Activated CD4-positive, alpha-beta T cell treated with anti-CD3 and anti-CD28 coated beads, Interleukin-2, amount 10 ng/mL, durations not matched to agents 7 days and 5 days (primary cell): Measurements from ENCODE around the gene PIM2. TPM values are rescaled to one million over a fixed set of nuclear protein-coding genes. Genes with fewer than 3 reads are reported as not detected.

ENCODE experiments used
- CTCF ChIA-PET: fragments of 350-600 bp; sonication (Branson Sonifier 250); formaldehyde crosslinking; loops from one replicate; lab custom pipeline; 2021; ENCODE audit warnings: antibody characterized with exemption; lab: Charles Lee
- POLR2A ChIA-PET: fragments of 350-600 bp; sonication (Branson Sonifier 250); formaldehyde crosslinking; loops from one replicate; lab custom pipeline; 2021; ENCODE audit warnings: antibody characterized with exemption; lab: Charles Lee
- DNase-seq: peaks from one replicate; pipeline ENCODE4 v3.0.0-alpha.2; 2020
- H3K27ac Mint-ChIP-seq: one replicate; pipeline ENCODE4 v1.8.0; 2021; ENCODE audit warnings: mild to moderate bottlenecking, moderate library complexity, mixed read lengths
- H3K27me3 Mint-ChIP-seq: one replicate; pipeline ENCODE4 v1.8.0; 2021; ENCODE audit warnings: mixed read lengths
- H3K36me3 Mint-ChIP-seq: one replicate; pipeline ENCODE4 v1.8.0; 2021; ENCODE audit warnings: low read depth, mixed read lengths
- H3K4me1 Mint-ChIP-seq: one replicate; pipeline ENCODE4 v1.8.0; 2021; ENCODE audit warnings: mixed read lengths
- H3K4me3 Mint-ChIP-seq: one replicate; pipeline ENCODE4 v1.8.0; 2021; ENCODE audit warnings: mild to moderate bottlenecking, moderate library complexity, mixed read lengths
- H3K9me3 Mint-ChIP-seq: one replicate; pipeline ENCODE4 v1.8.0; 2021; ENCODE audit warnings: mixed read lengths
- total RNA-seq, 2 experiments: library from RNA; stranded (reverse); gene quantifications; one replicate each; pipeline ENCODE4 v1.2.3, GENCODE V29; 2021

Gene PIM2
- total RNA-seq, 2 experiments from 2014 or later: 152 to 154 TPM

GRCh38 chrX:48913605-48914366 lies 5.0 kb downstream of the PIM2 start:
- no peak for DNase-seq
- POLR2A ChIA-PET: no interaction called here
- H3K4me1 Mint-ChIP-seq: peaks cover 52% of the 10 kb centered on the region
- H3K36me3 Mint-ChIP-seq: peaks cover 57% of the 10 kb centered on the region
- peak overlapping the region; percentile 99 for H3K4me3 Mint-ChIP-seq
- no peaks in the 10 kb centered on the region for H3K9me3 Mint-ChIP-seq
- no peaks in the 10 kb centered on the region for H3K27me3 Mint-ChIP-seq
- peak overlapping the region; percentile 73 for H3K27ac Mint-ChIP-seq
- CTCF ChIA-PET: no interaction called here

GRCh38 chrX:48911412-48912182 lies 7.2 kb downstream of the PIM2 start, which contains the start of gene SLC35A2:
TSS of gene SLC35A2 (minus strand) at chrX:48911646. CDS start at chrX:48911636, 10 bp downstream.
- Mint-ChIP-seq H3K27ac (peak within 1 kb of the TSS; percentile 91), H3K4me3 (peak within 1 kb of the TSS; percentile 82), H3K27me3 (no peaks in the 10 kb centered on the region), H3K4me1 (peaks cover 50% of the 10 kb centered on the region), H3K36me3 (peaks cover 39% of the 10 kb centered on the region), H3K9me3 (no peaks in the 10 kb centered on the region)
- peak; percentile 90 for DNase-seq
- CTCF ChIA-PET: interaction anchor here (0.6 to 1.1 kb wide), 2 partner anchors 29 to 221 kb away, joined by 3 read pairs; no protein-coding TSS in a partner anchor
- POLR2A ChIA-PET: interaction anchor here (0.6 to 2.3 kb wide), 8 partner anchors 14 to 255 kb away, joined by 3 to 6 read pairs (median 4); partner anchors contain the start of genes PQBP1 and TIMM17B

- Mint-ChIP-seq H3K9me3 (no peaks in the 10 kb centered on the region), H3K4me3 (peak overlapping the region; percentile 82), H3K36me3 (peaks cover 33% of the 10 kb centered on the region), H3K4me1 (peaks cover 50% of the 10 kb centered on the region), H3K27me3 (no peaks in the 10 kb centered on the region), H3K27ac (peak overlapping the region; percentile 91)
- POLR2A ChIA-PET: interaction anchor here (1.1 to 2.3 kb wide), 3 partner anchors 13 to 26 kb away, joined by 5 to 6 read pairs (median 6); partner anchors contain the start of genes PQBP1 and TIMM17B
- CTCF ChIA-PET: no interaction called here
- DNase-seq: no peak
Measured at GRCh38 chrX:48910926-48911411, 7.9 kb downstream of the PIM2 start.

- ChIA-PET POLR2A (no interaction called here), CTCF (no interaction called here)
- no peak overlapping the region for H3K27ac Mint-ChIP-seq
- H3K36me3 Mint-ChIP-seq: peaks cover 23% of the 10 kb centered on the region
- no peaks in the 10 kb centered on the region for H3K9me3 Mint-ChIP-seq
- peaks cover 43% of the 10 kb centered on the region for H3K4me1 Mint-ChIP-seq
- no peak overlapping the region for H3K4me3 Mint-ChIP-seq
- no peak for DNase-seq
- H3K27me3 Mint-ChIP-seq: no peaks in the 10 kb centered on the region
Measured at GRCh38 chrX:48909703-48910294, 9.0 kb downstream of the PIM2 start.

GRCh38 chrX:48908600-48908999 lies 10.2 kb downstream of the PIM2 start:
- Mint-ChIP-seq H3K27ac (no peak overlapping the region), H3K36me3 (peaks cover 16% of the 10 kb centered on the region), H3K27me3 (no peaks in the 10 kb centered on the region), H3K4me3 (no peak overlapping the region), H3K9me3 (no peaks in the 10 kb centered on the region), H3K4me1 (peaks cover 32% of the 10 kb centered on the region)
- ChIA-PET CTCF (no interaction called here), POLR2A (no interaction called here)
- no peak for DNase-seq

GRCh38 chrX:48905090-48905790 lies 13.6 kb downstream of the PIM2 start:
- Mint-ChIP-seq H3K27me3 (no peaks in the 10 kb centered on the region), H3K9me3 (no peaks in the 10 kb centered on the region), H3K4me1 (peaks cover 2% of the 10 kb centered on the region), H3K4me3 (no peak overlapping the region), H3K36me3 (peaks cover 13% of the 10 kb centered on the region), H3K27ac (no peak overlapping the region)
- CTCF ChIA-PET: interaction anchor here (1.0 kb wide), 1 partner anchor 41 kb away, joined by 3 read pairs; no protein-coding TSS in a partner anchor
- DNase-seq: no peak
- POLR2A ChIA-PET: no interaction called here

- CTCF ChIA-PET: interaction anchor here (1.1 kb wide), 1 partner anchor 12 kb away, joined by 4 read pairs; no protein-coding TSS in a partner anchor
- Mint-ChIP-seq H3K9me3 (no peaks in the 10 kb centered on the region), H3K4me1 (no peaks in the 10 kb centered on the region), H3K27ac (no peak overlapping the region), H3K36me3 (peaks cover 15% of the 10 kb centered on the region), H3K27me3 (no peaks in the 10 kb centered on the region), H3K4me3 (no peak overlapping the region)
- DNase-seq: no peak
- POLR2A ChIA-PET: no interaction called here
Measured at GRCh38 chrX:48904626-48905025, 14.2 kb downstream of the PIM2 start.

- no peaks in the 10 kb centered on the region for H3K27me3 Mint-ChIP-seq
- H3K36me3 Mint-ChIP-seq: peaks cover 18% of the 10 kb centered on the region
- H3K27ac Mint-ChIP-seq: no peak overlapping the region
- no peak overlapping the region for H3K4me3 Mint-ChIP-seq
- DNase-seq: no peak
- ChIA-PET POLR2A (no interaction called here), CTCF (interaction anchor here (1.1 kb wide), 1 partner anchor 12 kb away, joined by 4 read pairs; no protein-coding TSS in a partner anchor)
- H3K4me1 Mint-ChIP-seq: no peaks in the 10 kb centered on the region
- H3K9me3 Mint-ChIP-seq: no peaks in the 10 kb centered on the region
Measured at GRCh38 chrX:48904180-48904579, 14.6 kb downstream of the PIM2 start.

- Mint-ChIP-seq H3K4me1 (no peaks in the 10 kb centered on the region), H3K4me3 (no peak overlapping the region), H3K27ac (peak overlapping the region; percentile 5), H3K27me3 (no peaks in the 10 kb centered on the region), H3K9me3 (no peaks in the 10 kb centered on the region), H3K36me3 (peaks cover 18% of the 10 kb centered on the region)
- CTCF ChIA-PET: interaction anchor here (1.1 kb wide), 1 partner anchor 11 kb away, joined by 4 read pairs; no protein-coding TSS in a partner anchor
- POLR2A ChIA-PET: no interaction called here
- no peak for DNase-seq
Measured at GRCh38 chrX:48903290-48903689, 15.5 kb downstream of the PIM2 start.

GRCh38 chrX:48902776-48903175 lies 16.0 kb downstream of the PIM2 start:
- CTCF ChIA-PET: no interaction called here

GRCh38 chrX:48902135-48902534 lies 16.7 kb downstream of the PIM2 start:
- CTCF ChIA-PET: no interaction called here
- peak overlapping the region; percentile 62 for H3K27ac Mint-ChIP-seq

More at GRCh38 chrX:48902776-48903175, 16.0 kb downstream of the PIM2 start:
- no peak for DNase-seq
- Mint-ChIP-seq H3K27me3 (no peaks in the 10 kb centered on the region), H3K4me3 (no peak overlapping the region), H3K27ac (no peak overlapping the region), H3K36me3 (peaks cover 18% of the 10 kb centered on the region), H3K9me3 (no peaks in the 10 kb centered on the region), H3K4me1 (no peaks in the 10 kb centered on the region)
- POLR2A ChIA-PET: no interaction called here

GRCh38 chrX:48901069-48901468 lies 17.8 kb downstream of the PIM2 start:
- H3K9me3 Mint-ChIP-seq: no peaks in the 10 kb centered on the region
- peaks cover 18% of the 10 kb centered on the region for H3K36me3 Mint-ChIP-seq
- H3K27ac Mint-ChIP-seq: no peak overlapping the region
- no peaks in the 10 kb centered on the region for H3K27me3 Mint-ChIP-seq
- POLR2A ChIA-PET: no interaction called here
- H3K4me1 Mint-ChIP-seq: peaks cover 9% of the 10 kb centered on the region
- H3K4me3 Mint-ChIP-seq: no peak overlapping the region
- CTCF ChIA-PET: no interaction called here
- DNase-seq: no peak

More at GRCh38 chrX:48902135-48902534, 16.7 kb downstream of the PIM2 start:
- no peaks in the 10 kb centered on the region for H3K9me3 Mint-ChIP-seq
- POLR2A ChIA-PET: no interaction called here
- H3K4me3 Mint-ChIP-seq: no peak overlapping the region
- H3K4me1 Mint-ChIP-seq: peaks cover 1% of the 10 kb centered on the region
- peaks cover 18% of the 10 kb centered on the region for H3K36me3 Mint-ChIP-seq
- no peak for DNase-seq
- no peaks in the 10 kb centered on the region for H3K27me3 Mint-ChIP-seq
